Measurements from ENCODE around the gene THAP2.

The THAP2 gene

GRCh38 chr12:71663561-71664410 lies at the start of gene THAP2, which contains the start of gene ZFC3H1:
Gene THAP2 (plus strand): TSS chr12:71664301. CDS start chr12:71664510, 209 bp downstream.
Gene ZFC3H1 (minus strand): TSS chr12:71663848. CDS start chr12:71663610, 238 bp downstream.
- peak; percentile 98 for DNase-seq

GRCh38 chr12:71621938-71622337 lies 42.2 kb upstream of the THAP2 start:
- DNase-seq = no peak

- no peak for DNase-seq
Measured at GRCh38 chr12:71625476-71625875, 38.6 kb upstream of the THAP2 start.

- peak; percentile 86 for DNase-seq
Measured at GRCh38 chr12:71626098-71626497, 38.0 kb upstream of the THAP2 start.

GRCh38 chr12:71626768-71627167 lies 37.3 kb upstream of the THAP2 start:
- no peak for DNase-seq

GRCh38 chr12:71627438-71628002 lies 36.6 kb upstream of the THAP2 start:
- DNase-seq = no peak

- DNase-seq = peak; percentile 83
Measured at GRCh38 chr12:71636704-71637115, 27.4 kb upstream of the THAP2 start.

GRCh38 chr12:71638499-71638898 lies 25.6 kb upstream of the THAP2 start:
- DNase-seq = no peak

GRCh38 chr12:71639341-71639760 lies 24.8 kb upstream of the THAP2 start:
- DNase-seq = peak; percentile 38

- no peak for DNase-seq
Measured at GRCh38 chr12:71640316-71640715, 23.8 kb upstream of the THAP2 start.

GRCh38 chr12:71641390-71641789 lies 22.7 kb upstream of the THAP2 start:
- peak; percentile 93 for DNase-seq

GRCh38 chr12:71642264-71642663 lies 21.8 kb upstream of the THAP2 start:
- DNase-seq = peak; percentile 16

GRCh38 chr12:71645268-71645667 lies 18.8 kb upstream of the THAP2 start:
- DNase-seq = peak; percentile 64

- no peak for DNase-seq
Measured at GRCh38 chr12:71646512-71646911, 17.6 kb upstream of the THAP2 start.

GRCh38 chr12:71648537-71648936 lies 15.6 kb upstream of the THAP2 start:
- no peak for DNase-seq

- DNase-seq = no peak
Measured at GRCh38 chr12:71649401-71649800, 14.7 kb upstream of the THAP2 start.

GRCh38 chr12:71652656-71653055 lies 11.4 kb upstream of the THAP2 start:
- no peak for DNase-seq

- no peak for DNase-seq
Measured at GRCh38 chr12:71653137-71653536, 11.0 kb upstream of the THAP2 start.

- no peak for DNase-seq
Measured at GRCh38 chr12:71654200-71654599, 9.9 kb upstream of the THAP2 start.

- DNase-seq = no peak
Measured at GRCh38 chr12:71655495-71655894, 8.6 kb upstream of the THAP2 start.

GRCh38 chr12:71655907-71656306 lies 8.2 kb upstream of the THAP2 start:
- no peak for DNase-seq

GRCh38 chr12:71656740-71657139 lies 7.4 kb upstream of the THAP2 start:
- peak; percentile 23 for DNase-seq

GRCh38 chr12:71661977-71662530 lies 2.0 kb upstream of the THAP2 start:
- peak; percentile 41 for DNase-seq
